ENCODE data around the gene MOV10. TPM values are rescaled to one million over a fixed set of nuclear protein-coding genes. Genes with fewer than 3 reads are reported as not detected.

Gene MOV10
- total and polyA plus RNA-seq, 9 of the 15 experiments (the other 6 are each of a cell fraction or from before 2014, with no cell fraction given) = 16.7 to 105 (median 49.5) TPM

GRCh38 chr1:112625696-112626095, 48.8 kb upstream of the MOV10 start (continued):
- peak; percentile 44; the same call in 1 of the 2 replicates for TF ChIP-seq JUND (IDR thresholded peaks at IDR 0.05; ENCODE audit: borderline replicate concordance, low read depth, low read length)
- peak; percentile 43; the same call in 1 of the 3 replicates for TF ChIP-seq JUND (tag; IDR thresholded peaks at IDR 0.05; ENCODE audit: borderline replicate concordance, low read depth, low read length)
- peak; percentile 64; the same call in 1 of the 2 replicates for TF ChIP-seq SMARCE1 (IDR thresholded peaks at IDR 0.05)
- TF ChIP-seq ZNF134 (CRISPR knock-in tag; conservative IDR thresholded peaks at IDR 0.05) = no peak
- TF ChIP-seq CC2D1A (IDR thresholded peaks at IDR 0.05) = no peak
- TF ChIP-seq TCF7L2 (IDR thresholded peaks at IDR 0.05; ENCODE audit: low read depth, low read length) = no peak
- TF ChIP-seq POLR3G (IDR thresholded peaks at IDR 0.05; ENCODE audit: extremely low read depth, insufficient read length, insufficient replicate concordance) = no peak
- peak; percentile 83 for TF ChIP-seq DPF2 (IDR thresholded peaks at IDR 0.05)
- TF ChIP-seq, protein P1, sequence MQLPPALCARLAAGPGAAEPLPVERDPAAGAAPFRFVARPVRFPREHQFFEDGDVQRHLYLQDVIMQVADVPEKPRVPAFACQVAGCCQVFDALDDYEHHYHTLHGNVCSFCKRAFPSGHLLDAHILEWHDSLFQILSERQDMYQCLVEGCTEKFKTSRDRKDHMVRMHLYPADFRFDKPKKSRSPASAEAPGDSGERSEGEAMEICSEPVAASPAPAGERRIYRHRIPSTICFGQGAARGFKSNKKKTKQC (CRISPR knock-in tag; IDR thresholded peaks at IDR 0.05) = no peak
- TF ChIP-seq TRIM28 (IDR thresholded peaks at IDR 0.05) = no peak
- 0 out of 2 replicates have a peak, but pooled peaks have one; percentile 11 for TF ChIP-seq STAT5A (IDR thresholded peaks at IDR 0.05; ENCODE audit: borderline replicate concordance, low read length)
- TF ChIP-seq TEAD2 (tag; IDR thresholded peaks at IDR 0.05) = peak; percentile 48; the same call in 1 of the 2 replicates
- TF ChIP-seq RREB1 (CRISPR knock-in tag; IDR thresholded peaks at IDR 0.05) = no peak
- TF ChIP-seq NR2C2 (CRISPR knock-in tag; IDR thresholded peaks at IDR 0.05) = no peak
- 0 out of 2 replicates have a peak, but pooled peaks have one; percentile 7 for TF ChIP-seq NR2C2 (tag; IDR thresholded peaks at IDR 0.05)
- TF ChIP-seq OTX1 (CRISPR knock-in tag; IDR thresholded peaks at IDR 0.05) = no peak
- TF ChIP-seq ZNF444 (CRISPR knock-in tag; IDR thresholded peaks at IDR 0.05) = no peak
- TF ChIP-seq CBX3 (IDR thresholded peaks at IDR 0.05; ENCODE audit: borderline replicate concordance in 1 of 2, low read length in 2 of 2) = peak in 1 of 2 experiments; percentile 62; a peak in 1 of 3 replicates
- TF ChIP-seq XRCC4 (IDR thresholded peaks at IDR 0.05; ENCODE audit: extremely low read depth, insufficient read depth, insufficient read length) = no peak
- peak; percentile 91 for TF ChIP-seq SMAD1 (IDR thresholded peaks at IDR 0.05; ENCODE audit: low read depth, low read length, partially characterized antibody)
- TF ChIP-seq CBFA2T3 (IDR thresholded peaks at IDR 0.05) = peak; percentile 78
- no peak for TF ChIP-seq NCOA4 (IDR thresholded peaks at IDR 0.05; ENCODE audit: partially characterized antibody)
- TF ChIP-seq HNRNPL (IDR thresholded peaks at IDR 0.05; ENCODE audit: low read depth, low read length) = no peak
- TF ChIP-seq HDAC2 (IDR thresholded peaks at IDR 0.05) = peak; percentile 24; the same call in 1 of the 2 replicates
